Uterus (tissue), 4 donors: Measurements from ENCODE around the gene EMX2. TPM values are rescaled to one million over a fixed set of nuclear protein-coding genes. Genes with fewer than 3 reads are reported as not detected.

ENCODE experiments used
- DNase-seq, 2 donors: peaks; one replicate each; pipeline ENCODE4 v3.0.0-alpha.2; 2019 to 2020
- H3K27ac ChIP-seq, 2 donors: fragments of 200-600 bp; sonication (generic); 1 replicate in 1 of 2; 2 replicates in 1 of 2; pipeline ENCODE4 v1.5.1; 2016 to 2018
- H3K27me3 ChIP-seq, 2 donors: fragments of 200-600 bp; sonication (generic); one replicate each; pipeline ENCODE4 v1.5.1; 2018 to 2019; ENCODE audit warnings: control low read depth in 1 of 2
- H3K36me3 ChIP-seq, 2 donors: fragments of 200-600 bp; sonication (generic); one replicate each; pipeline ENCODE4 v1.5.1; 2019; ENCODE audit warnings: control low read depth in 1 of 2
- H3K4me1 ChIP-seq, 2 donors: fragments of 200-600 bp; sonication (generic); one replicate each; pipeline ENCODE4 v1.5.1; 2018 to 2019; ENCODE audit warnings: control low read depth in 1 of 2
- H3K4me3 ChIP-seq, 2 donors: fragments of 200-600 bp; sonication (generic); 1 replicate in 1 of 2; 2 replicates in 1 of 2; pipeline ENCODE4 v1.5.1; 2018 to 2019; ENCODE audit warnings: mild to moderate bottlenecking in 1 of 2
- H3K9me3 ChIP-seq, 2 donors: fragments of 200-600 bp; sonication (generic); one replicate each; pipeline ENCODE4 v1.5.1; 2019; ENCODE audit warnings: control low read depth in 1 of 2
- CTCF ChIP-seq, 4 experiments: fragments of 200-600 bp in 2 of 4; fragments of 450-650 bp in 2 of 4; sonication (generic) in 2 of 4; IDR thresholded peaks; one replicate each; pipeline ENCODE4 v1.5.1; 2016 to 2019; ENCODE audit warnings: antibody characterized with exemption in 4 of 4, mild to moderate bottlenecking in 2 of 4, moderate library complexity in 1 of 4
- POLR2A ChIP-seq, 2 donors: fragments of 450-650 bp; IDR thresholded peaks; one replicate each; pipeline ENCODE4 v1.6.1; 2016; ENCODE audit warnings: antibody characterized with exemption in 2 of 2, mild to moderate bottlenecking in 1 of 2, moderate library complexity in 1 of 2
- intact Hi-C: fragments of 100-400 bp; cut with DNase I; formaldehyde crosslinking; loops from one replicate; pipeline ENCODE4 v1.15.1; 2023; ENCODE audit warnings: low total_unique reads
- total RNA-seq, 4 donors: library from RNA; depleted of rRNA in 3 of 4; stranded (reverse); fragments of >200 nt in 3 of 4; gene quantifications; one replicate each; pipeline versions ENCODE4 v1.1.0 to v1.2.4, GENCODE V29; 2014 to 2023
- donor health status: DM: yes; HTN: yes; CAD: no.

The EMX2 gene
- total RNA-seq, 4 donors from 2014 or later: 6.7 to 154 (median 17.1) TPM

DNA sequence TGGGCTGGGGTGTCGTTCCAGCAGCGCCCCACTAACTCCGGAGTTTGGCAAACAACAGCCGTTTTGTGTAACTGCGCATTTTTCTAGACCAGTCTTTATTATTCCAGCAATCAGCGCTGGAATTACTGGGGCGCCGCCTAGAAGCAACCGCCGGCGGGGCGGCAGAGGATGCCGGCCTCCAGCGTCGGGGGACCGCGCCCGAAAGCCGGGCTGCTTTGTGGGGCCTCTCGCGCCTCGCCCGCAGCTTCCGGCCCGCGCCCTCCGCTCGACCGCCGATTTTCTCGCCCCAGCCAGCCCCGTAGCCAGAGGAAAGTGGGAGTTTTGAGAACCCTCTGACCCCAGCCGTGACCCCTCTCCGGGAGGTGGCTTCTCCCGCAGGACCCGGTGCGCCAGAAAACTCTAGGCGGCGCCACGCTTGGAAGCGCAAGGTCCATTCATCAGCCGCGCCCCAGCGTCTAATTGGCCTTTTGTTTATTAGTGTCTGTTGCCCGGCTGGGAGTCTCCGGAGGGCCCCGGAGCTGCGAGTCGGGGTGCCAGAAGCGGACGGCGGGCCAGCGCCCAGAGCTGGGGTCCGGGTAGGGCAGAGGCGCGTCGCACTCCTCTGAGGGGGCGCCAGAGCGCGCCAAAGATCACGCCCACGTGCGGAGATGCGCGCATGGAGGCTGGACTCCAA, 10.7 kb downstream of the EMX2 start:
- Histone ChIP-seq H3K27ac (peak overlapping the region; percentile 98), H3K4me1 (peaks cover 0 to 8% of the 10 kb centered on the region in 2 donors), H3K27me3 (no peaks in the 10 kb centered on the region), H3K4me3 (peak overlapping the region; percentile 37 to 40), H3K36me3 (no peaks in the 10 kb centered on the region), H3K9me3 (no peaks in the 10 kb centered on the region)
- intact Hi-C loops: no loop called here
- peak in 1 of 2 donors; percentile 21 for TF ChIP-seq POLR2A (IDR thresholded peaks at IDR 0.05)
- peak; percentile 41 to 70 (median 50) for TF ChIP-seq CTCF (IDR thresholded peaks at IDR 0.05)
- DNase-seq: peak; percentile 68 to 73

GRCh38 chr10:117553815-117554172, 11.2 kb downstream of the EMX2 start:
- peak overlapping the region; percentile 98 for H3K27ac ChIP-seq
- H3K9me3 ChIP-seq: no peaks in the 10 kb centered on the region
- peaks cover 0 to 8% of the 10 kb centered on the region in 2 donors for H3K4me1 ChIP-seq
- no peaks in the 10 kb centered on the region for H3K27me3 ChIP-seq
- H3K36me3 ChIP-seq: no peaks in the 10 kb centered on the region
- no peak for DNase-seq
- peak overlapping the region; percentile 37 to 40 for H3K4me3 ChIP-seq
- intact Hi-C loops: no loop called here
- TF ChIP-seq CTCF (IDR thresholded peaks at IDR 0.05): no peak
- TF ChIP-seq POLR2A (IDR thresholded peaks at IDR 0.05): no peak

DNA sequence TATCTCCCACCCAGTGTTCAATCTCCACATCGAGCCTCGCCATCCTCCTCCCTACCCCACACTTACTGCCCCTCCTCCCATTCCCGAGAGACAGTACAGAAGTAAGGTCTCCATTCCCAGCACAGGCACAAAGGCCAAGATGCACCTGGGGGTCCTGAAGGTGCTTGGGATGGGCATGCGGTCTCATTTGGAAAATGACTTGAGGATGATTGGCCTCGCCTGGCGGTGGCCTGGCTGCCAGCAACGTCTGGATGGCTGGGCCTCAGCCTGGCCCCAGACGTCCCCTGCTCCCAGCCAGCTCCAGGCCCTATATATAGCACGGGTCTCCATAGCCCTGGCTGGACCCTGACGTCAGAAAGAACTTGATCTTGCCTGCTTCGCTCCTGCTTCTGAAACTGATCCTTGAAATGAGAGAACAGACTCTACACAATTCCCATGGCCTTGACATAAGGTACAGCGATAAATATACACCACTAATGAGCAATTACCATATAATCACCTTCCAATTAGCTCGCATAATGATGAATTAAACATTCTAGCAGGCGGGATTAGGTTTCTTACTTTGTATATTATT, 11.8 kb downstream of the EMX2 start:
- peak overlapping the region; percentile 98 for H3K27ac ChIP-seq
- no peaks in the 10 kb centered on the region for H3K27me3 ChIP-seq
- no peaks in the 10 kb centered on the region for H3K9me3 ChIP-seq
- H3K4me3 ChIP-seq: no peak overlapping the region
- intact Hi-C loops: no loop called here
- H3K4me1 ChIP-seq: peaks cover 0 to 8% of the 10 kb centered on the region in 2 donors
- DNase-seq: no peak
- H3K36me3 ChIP-seq: no peaks in the 10 kb centered on the region
- no peak for TF ChIP-seq POLR2A (IDR thresholded peaks at IDR 0.05)
- no peak for TF ChIP-seq CTCF (IDR thresholded peaks at IDR 0.05)

DNA sequence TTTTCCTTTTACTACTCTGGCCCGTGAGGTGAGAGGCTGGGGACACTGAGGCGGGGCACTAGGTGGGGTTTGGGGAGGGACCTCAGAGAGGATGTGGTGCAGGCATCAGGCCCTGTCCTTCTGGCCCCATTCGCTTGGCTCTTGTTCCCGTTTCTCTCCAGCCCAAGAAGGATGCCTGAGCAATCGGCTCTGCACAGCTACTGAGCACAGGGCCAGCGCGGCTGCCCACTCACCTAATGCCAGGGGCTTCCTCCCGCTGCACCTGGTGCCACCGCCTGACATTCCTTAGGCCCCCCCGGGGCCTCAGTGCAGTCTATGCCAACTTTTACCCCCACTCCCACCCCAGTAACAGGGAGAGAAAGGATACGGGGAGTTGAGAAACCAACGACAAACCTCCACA, 12.5 kb downstream of the EMX2 start:
- peaks cover 0 to 8% of the 10 kb centered on the region in 2 donors for H3K4me1 ChIP-seq
- no peak for TF ChIP-seq CTCF (IDR thresholded peaks at IDR 0.05)
- no peak for TF ChIP-seq POLR2A (IDR thresholded peaks at IDR 0.05)
- no peaks in the 10 kb centered on the region for H3K27me3 ChIP-seq
- H3K9me3 ChIP-seq: no peaks in the 10 kb centered on the region
- intact Hi-C loops: no loop called here
- no peak for DNase-seq
- no peak overlapping the region for H3K27ac ChIP-seq
- no peaks in the 10 kb centered on the region for H3K36me3 ChIP-seq
- H3K4me3 ChIP-seq: no peak overlapping the region

DNA sequence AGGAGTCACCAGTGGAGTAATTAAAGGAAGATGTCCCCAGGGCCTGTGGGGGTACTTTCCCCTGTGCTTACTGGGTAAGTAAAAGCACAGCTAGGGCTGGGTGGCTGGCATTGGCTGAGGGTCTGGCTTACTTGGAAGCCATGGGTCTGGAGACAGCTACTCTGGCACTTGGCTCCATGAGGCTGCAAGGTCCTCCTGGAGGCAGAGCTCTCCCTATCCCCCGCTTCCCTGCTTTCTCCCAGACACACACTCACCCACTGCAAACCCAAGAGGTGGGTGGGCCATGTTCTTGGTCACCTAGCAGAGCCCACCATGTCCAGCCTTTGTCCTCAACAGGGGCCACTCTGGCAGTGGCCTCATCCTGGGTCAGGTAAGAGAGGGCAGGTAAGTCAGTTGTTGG, 13.3 kb downstream of the EMX2 start:
- TF ChIP-seq CTCF (IDR thresholded peaks at IDR 0.05): no peak
- no peak for TF ChIP-seq POLR2A (IDR thresholded peaks at IDR 0.05)
- no peaks in the 10 kb centered on the region for H3K27me3 ChIP-seq

More for the DNA sequence above, 13.3 kb downstream of the EMX2 start:
- intact Hi-C loops: no loop called here
- peaks cover 0 to 8% of the 10 kb centered on the region in 2 donors for H3K4me1 ChIP-seq
- H3K36me3 ChIP-seq: no peaks in the 10 kb centered on the region
- no peak overlapping the region for H3K4me3 ChIP-seq
- no peak for DNase-seq
- H3K27ac ChIP-seq: no peak overlapping the region
- no peaks in the 10 kb centered on the region for H3K9me3 ChIP-seq
